Cerebellar cortex (tissue), 1 donor: ENCODE data around the gene NLRX1.
"Not testable (repeated sequence)": the region's sequence is repeated elsewhere in the genome, so short reads cannot be mapped to it uniquely, and the experiment has no call there.

Experiments used
- DNase-seq: peaks from one replicate; pipeline ENCODE4 v3.0.0-alpha.2; 2015; ENCODE audit warnings: low spot score

The NLRX1 gene

DNA sequence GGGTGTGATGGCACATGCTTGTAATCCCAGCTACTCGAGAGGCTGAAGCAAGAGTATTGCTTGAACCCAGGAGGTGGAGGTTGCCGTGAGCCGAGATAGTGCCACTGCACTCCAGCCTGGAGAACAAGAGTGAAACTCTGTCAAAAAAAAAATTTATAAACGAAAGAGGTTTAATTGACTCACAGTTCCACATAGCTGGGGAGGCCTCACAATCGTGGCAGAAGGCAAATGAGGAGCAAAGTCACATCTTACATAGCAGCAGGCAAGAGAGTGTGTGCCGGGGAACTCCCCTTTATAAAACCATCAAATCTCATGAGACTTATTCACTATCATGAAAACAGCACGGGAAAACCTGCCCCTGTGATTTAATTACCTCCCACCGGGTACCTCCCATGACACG lies 15.9 kb downstream of the NLRX1 start:
- not testable (repeated sequence) for DNase-seq

DNA sequence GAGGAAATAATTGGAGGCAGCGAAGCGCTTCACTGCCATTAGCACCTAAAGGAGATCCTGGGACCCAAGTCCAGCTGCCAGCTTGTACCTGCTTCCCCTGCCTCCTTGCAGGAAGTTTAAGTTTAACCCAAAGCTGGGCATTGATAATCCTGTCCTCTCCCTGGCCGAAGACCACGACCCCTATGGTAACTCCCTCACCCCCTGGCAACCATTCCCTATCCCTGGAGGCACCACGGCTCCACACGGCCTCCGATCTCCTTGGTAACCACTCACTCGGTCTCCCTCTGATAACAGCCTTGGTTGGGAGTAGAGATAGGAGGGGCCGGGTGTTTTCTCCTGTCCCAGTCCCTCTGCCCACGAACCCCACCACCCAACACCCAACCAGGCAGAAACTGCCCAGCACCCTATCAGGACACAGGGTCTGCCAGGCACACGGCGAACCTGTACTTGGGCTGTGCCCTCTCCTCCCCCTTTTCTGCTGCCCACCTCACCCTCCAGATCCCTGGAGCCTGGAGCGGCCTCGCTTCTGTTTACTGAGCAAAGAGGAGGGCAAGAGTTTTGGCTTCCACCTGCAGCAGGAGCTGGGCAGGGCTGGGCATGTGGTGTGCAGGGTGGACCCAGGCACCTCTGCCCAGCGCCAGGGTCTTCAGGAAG lies 17.6 kb downstream of the NLRX1 start:
- DNase-seq, result no peak

GRCh38 chr11:119187123-119187892 lies 18.8 kb downstream of the NLRX1 start:
- no peak for DNase-seq

GRCh38 chr11:119188067-119188466 lies 19.5 kb downstream of the NLRX1 start:
- DNase-seq, result no peak

DNA sequence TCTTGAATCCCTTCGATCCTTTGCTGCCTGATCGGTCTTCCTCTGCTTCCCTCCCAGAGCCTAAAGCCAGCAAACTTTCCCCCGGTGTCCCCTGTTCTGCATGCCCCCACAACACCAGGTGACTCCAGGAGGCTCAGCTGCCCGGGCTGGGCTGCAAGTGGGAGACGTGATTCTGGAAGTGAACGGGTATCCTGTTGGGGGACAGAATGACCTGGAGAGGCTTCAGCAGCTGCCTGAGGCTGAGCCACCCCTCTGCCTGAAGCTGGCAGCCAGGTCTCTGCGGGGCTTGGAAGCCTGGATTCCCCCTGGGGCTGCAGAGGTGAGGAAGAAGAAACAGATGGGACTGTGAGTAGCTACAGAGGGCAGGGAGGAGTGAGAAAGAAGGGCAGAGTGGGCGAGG lies 20.4 kb downstream of the NLRX1 start:
- no peak for DNase-seq

DNA sequence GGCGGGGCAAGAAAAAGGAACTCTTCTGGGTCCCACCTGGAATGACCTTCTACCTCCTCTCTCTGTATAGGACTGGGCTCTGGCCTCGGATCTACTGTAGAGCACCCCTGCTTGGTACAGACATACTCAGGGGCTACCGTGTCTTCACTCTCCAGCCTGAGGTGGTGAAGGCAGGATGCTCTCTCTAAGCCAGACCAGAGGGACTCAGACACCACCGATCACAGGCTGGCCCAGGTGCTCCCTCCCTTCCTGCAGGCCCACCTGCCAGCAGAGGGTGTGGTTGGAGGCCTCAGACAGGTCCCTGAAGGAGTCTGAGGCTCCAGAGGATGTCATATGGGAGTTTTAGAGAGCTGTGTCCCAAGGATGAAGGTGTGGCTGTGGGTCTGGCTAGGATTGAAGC lies 20.9 kb downstream of the NLRX1 start:
- DNase-seq, result no peak

GRCh38 chr11:119190531-119190930 lies 22.0 kb downstream of the NLRX1 start:
- no peak for DNase-seq

- DNase-seq, result not testable (repeated sequence)
Observed at GRCh38 chr11:119191265-119191664, 22.7 kb downstream of the NLRX1 start.

DNA sequence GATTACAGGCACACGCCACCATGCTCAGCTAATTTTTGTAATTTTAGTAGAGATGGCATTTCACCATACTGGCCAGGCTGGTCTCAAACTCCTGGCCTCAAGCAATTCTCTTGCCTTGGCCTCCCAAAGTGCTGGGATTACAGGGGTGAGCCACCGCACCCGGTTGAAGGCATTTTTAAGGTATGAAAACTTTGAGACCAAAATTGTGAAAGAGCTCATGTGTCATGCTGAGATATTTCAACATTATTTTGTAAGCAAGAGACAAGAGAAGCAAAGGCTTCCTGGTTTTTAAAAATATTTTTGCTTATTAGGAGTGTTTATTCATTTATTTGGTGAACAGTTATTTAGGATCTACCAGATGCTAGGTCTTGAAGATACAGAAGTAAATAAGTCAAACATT lies 23.6 kb downstream of the NLRX1 start:
- DNase-seq, result no peak

- DNase-seq, result no peak
Observed at GRCh38 chr11:119193001-119193400, 24.5 kb downstream of the NLRX1 start.

GRCh38 chr11:119193626-119194025 lies 25.1 kb downstream of the NLRX1 start:
- DNase-seq, result no peak

DNA sequence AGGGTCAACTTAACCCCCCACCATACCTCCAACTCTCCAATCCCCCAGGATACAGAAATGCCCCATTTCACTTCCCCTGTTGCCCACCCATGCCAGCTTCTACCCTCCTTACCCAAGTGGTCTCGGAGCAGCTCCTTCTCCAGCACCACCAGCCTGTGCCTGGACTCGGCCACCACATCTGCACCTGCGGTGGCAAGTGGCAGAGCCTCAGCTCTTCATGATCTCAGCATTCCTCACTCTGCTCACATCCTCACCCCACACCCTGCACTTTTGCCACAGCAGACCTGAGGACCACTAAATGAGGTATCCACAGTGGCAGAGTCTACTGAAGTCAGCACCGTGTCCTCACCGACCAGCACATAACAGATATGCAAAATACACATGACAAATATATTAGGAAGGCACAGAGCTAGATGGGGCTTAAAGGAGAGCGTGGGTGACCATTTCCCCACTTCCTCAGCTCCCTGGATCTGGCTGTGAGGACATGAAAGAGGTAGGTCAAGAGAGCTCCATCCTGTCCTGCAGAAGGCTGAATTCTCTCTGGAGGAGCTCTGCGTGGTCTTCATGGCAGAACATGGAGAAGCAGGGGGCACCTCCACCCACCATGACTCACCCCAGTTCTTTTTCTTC lies 26.4 kb downstream of the NLRX1 start:
- DNase-seq, result no peak

- peak; percentile 29 for DNase-seq
Observed at GRCh38 chr11:119195680-119196079, 27.2 kb downstream of the NLRX1 start.

GRCh38 chr11:119196833-119197483 lies 28.4 kb downstream of the NLRX1 start:
- peak; percentile 93 for DNase-seq

DNA sequence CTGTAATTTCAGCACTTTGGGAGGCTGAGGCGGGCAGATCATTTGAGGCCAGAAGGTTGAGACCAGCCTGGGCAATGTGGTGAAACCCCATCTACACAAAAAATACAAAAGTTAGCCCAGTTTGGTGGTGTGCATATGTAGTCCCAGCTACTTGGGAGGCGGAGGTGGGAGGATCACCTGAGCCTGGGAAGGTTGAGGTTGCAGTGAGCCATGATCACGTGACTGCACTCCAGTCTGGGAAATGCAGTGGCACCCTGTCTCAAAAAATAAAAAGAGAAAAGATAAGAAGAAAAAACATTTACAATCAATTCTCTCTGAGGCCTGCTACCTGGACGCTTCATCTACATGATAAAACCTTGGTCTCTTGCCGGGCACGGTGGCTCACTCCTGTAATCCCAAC lies 30.4 kb downstream of the NLRX1 start:
- no peak for DNase-seq

DNA sequence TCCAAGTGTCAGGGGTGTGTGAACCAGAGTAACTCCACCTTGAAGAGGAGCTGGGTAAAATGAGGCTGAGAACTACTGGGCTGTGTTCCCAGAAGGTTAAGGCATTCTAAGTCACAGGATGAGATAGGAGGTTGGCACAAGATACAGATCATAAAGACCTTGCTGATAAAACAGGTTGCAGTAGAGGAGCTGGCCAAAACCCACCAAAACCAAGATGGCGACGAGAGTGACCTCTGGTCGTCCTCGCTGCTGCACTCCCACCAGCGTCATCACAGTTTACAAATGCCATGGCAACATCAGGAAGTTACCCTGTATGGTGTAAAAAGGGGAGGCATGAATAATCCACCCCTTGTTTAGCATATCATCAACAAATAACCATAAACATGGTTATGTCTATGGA lies 32.7 kb downstream of the NLRX1 start:
- DNase-seq, result not testable (repeated sequence)

DNA sequence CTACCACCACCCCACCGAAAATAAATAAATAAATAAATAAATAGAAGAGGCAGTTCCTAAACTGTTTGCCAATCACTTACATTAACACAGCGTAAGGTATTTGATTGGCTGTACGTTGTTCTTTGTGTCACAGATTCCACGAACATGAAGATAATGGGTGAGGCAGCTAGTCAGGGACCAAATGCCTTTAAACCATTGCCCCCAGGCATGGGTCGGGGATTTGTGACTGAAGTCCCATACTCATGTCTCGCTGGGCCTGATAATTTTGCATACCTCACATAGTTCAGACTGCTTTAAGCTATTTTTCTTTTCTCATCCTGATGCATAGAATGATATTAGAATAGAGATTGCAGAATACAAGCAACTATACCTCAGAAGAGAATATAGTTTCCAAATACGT lies 34.0 kb downstream of the NLRX1 start:
- DNase-seq, result no peak

DNA sequence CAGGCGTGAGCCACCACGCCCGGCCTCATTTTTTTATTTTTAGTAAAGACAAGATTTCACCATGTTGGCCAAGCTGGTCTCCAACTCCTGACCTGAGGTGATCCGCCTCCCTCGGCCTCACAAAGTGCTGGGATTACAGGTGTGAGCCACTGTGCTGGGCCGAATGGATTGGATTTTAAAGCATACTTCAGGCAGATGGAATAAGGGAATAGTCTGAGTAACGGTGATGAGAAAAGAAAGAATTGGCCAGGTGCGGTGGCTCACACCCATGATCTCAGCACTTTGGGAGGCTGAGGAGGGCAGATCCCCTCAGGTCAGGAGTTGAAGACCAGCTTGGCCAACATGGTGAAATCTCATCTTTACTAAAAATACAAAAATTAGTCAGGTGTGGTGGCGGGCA lies 35.5 kb downstream of the NLRX1 start:
- no peak for DNase-seq

- DNase-seq, result no peak
Observed at GRCh38 chr11:119205080-119205479, 36.6 kb downstream of the NLRX1 start.

DNA sequence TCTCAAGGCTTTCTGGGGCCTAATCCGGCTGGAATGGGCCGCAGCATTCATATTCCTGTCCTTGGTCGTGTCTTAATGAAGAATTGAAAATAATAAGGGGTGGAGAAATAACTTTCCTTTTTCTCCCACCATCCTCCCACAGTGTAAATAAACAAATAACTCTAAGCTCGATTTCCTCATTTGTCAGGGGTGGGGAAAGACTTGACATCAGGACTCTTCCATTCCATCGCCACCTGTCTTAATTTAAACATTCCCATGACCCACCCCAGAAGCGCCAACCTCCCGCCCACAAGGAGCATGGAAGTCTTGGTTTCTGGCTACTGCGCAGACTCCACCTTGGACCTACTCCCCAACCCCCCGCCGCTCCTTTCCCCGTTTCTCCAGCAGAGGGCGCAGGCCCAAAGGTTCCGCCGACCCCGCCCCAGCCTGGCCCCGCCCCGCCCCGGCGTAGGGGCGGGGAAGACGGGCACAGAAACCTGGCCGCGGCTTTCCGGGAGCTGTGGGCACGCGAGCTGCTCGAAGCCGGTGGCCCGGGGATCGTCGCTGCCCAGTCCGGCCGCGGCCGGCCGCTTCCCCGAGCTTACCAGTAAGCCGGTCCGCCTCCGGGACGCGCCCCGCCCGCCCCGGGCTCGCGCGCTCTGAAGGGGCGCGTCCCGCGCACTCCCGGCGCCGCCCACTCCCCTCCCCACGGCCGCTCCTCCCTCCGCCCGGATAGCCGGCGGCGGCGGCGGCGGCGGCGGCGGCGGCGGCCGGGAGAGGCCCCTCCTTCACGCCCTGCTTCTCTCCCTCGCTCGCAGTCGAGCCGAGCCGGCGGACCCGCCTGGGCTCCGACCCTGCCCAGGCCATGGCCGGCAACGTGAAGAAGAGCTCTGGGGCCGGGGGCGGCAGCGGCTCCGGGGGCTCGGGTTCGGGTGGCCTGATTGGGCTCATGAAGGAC lies 37.3 kb downstream of the NLRX1 start, which contains the start of gene CBL:
Gene CBL, plus strand, starts transcription at position 766 of the 937 bp plus-strand sequence. Its CDS starts 79 bp downstream, at position 845.
- peak; percentile 94 for DNase-seq
